Skeletal muscle cell (primary cell): Measurements from ENCODE around the gene RTL1.

ENCODE experiments used
- DNase-seq: peaks from one replicate; pipeline ENCODE4 v3.0.0-alpha.2; 2010; ENCODE audit warnings: low read depth
- H3K4me3 ChIP-seq: 2 replicates; pipeline ENCODE4 v1.5.1; 2011; ENCODE audit warnings: low read depth, mild to moderate bottlenecking, control low read depth, low read length, moderate library complexity

RTL1 gene

GRCh38 chr14:100868621-100869370 lies 34.7 kb downstream of the RTL1 start:
- no peak for DNase-seq
- H3K4me3 ChIP-seq = no peak overlapping the region

DNA sequence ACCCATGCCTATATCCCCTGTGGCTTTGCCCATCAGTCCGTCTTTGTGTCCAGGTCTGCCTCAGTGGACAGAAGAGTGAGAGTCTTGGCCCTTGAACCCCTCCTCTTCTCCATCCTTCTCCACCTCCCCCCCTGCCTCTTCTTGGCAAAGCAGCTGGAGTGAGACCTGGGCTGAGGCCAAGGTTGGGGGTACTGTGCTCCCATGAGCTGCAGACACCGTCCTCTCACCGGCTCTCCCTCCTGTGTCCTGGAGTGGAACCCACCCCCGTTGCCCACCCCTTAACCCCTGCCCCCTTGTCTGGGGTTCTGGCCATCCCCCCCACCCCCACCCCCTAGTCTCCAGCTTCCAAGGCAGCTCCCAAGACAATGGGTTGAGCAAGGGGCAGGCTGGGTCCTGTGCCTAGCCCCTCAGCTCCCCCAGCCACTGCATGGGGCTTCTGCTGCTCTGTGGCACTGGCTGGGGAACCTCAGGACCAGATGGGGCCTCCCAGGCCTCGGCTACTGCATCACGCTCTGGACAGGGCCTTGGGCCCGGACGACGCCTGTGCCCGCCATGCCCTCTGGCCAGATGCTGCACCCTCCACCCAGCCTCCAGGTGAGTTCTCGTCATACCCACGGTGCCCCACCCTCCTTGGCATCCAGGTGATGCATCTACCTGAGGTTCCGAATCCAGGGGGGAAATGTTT lies 35.7 kb downstream of the RTL1 start:
- H3K4me3 ChIP-seq = no peak overlapping the region
- DNase-seq = no peak

DNA sequence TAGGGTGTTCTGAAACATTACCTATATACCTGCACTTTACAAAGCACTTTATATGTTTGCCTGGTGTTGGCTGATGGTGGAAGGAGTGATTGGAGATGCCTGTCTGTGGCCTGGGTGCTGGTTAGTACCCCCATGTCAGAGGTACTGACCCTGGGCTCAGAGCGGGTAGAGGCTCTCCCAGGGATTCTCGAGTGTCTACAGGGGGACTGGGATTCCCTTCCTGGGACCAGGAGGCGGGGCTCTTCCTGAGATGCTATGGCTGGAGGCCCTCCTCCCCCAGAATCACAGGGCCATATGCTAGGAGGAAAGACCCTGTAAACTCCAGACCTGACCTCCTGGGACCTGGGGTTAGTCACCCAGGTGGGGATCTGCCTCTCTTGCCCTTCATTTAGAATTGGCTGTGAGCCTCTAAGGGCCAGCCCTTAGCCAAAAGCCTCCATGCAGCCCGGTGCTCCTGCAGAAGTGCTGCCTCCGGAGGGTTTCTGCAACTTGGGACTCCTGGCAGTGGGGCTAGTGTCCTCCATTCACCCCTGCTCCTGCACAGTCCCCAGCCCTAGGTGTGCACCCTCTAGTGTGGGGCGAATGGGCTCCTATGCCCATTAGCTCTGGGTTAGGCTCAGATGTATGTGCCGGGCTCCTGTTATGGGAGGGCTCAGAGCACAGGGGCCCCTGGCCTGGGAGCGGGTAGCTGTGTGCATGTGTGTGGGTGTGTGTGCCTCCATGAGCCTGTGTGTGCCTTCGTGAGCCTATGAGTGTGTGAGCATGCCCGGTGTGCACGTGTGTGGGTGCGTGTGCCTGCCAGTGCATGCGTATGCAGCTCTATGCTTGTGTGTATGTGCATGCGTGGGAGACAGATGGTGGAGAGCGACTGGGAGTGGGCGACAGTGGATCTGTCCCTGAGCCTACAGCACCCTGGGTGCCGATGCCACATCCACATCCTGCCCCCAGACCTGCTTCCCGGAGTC lies 36.6 kb downstream of the RTL1 start:
- no peak for DNase-seq
- no peak overlapping the region for H3K4me3 ChIP-seq

DNA sequence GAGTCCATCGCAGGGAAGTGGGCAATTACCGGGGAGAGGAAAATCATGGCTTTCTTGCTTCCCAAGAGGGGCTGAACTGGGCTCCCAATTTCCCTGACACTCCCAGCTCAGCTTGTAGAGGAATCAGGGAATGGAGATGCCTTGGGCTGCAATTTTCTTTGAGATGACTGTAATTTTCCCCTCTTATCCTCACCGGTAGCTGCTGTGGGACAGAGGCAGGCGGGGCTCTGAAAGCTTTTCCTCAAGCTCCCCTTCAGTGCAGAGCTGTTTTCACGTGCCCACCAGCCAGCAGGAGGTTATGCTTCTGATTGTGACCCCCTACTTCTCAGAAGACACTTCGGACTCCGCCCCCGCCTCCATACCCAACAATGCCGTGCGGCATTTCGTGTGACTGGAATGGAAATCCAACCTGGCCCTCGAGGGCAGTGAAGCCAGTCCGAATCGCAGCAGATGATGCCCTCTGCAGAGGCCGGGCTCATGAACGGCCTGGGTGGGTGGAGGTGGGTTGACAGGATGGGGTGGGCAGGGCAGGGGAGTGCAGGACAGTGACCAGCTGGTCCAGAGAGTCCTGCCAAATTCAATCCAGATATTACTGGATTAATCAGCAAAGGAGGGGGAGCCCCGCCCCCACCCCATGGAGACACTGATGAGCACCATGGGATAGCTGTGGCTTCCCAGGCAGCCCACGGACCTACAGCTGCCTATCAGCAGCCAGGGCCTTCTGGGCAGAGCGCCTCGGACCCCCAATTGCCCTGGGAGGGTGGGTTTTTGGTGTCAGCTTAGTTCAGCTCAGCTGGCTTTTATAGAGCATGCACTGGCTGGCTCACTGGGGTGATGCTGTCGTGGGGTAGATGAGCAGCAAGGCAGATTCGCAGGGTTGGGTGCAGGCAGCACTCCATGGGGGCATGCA lies 37.6 kb downstream of the RTL1 start:
- H3K4me3 ChIP-seq = no peak overlapping the region
- DNase-seq = no peak

DNA sequence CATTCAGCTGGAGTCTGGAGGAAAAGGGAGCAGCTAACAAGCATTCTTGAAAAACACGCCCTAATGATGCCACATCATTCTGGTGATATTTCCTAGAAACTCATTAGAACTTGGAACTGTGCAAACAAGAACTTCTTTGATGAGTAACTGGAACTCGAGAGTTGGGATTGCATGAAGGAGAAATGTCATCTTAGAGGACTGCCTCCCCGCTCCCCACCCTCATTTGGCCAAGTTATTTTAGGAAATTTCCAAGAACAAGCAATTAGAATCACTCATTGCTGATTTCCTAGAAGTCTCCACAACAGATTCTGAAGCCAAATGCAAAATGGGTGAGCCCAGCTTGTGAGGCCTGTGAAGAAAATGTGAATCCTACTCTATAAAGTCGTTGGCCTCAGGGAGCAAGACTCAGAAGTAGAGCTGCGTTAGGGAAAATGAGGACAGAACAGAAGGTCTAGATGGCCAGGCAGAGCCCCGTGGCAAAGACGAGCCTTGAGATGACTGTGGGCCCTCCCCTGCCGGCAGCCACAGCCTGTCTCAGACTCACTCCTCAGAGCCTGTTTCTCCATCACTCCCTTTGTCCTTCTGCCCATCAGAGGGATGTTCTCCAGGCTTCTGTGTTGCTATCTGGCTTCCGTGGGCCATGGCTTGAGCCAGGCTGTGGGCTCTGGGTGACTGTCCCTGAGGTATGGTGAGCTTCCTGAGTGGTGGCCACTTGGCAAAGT lies 38.4 kb downstream of the RTL1 start:
- no peak overlapping the region for H3K4me3 ChIP-seq
- no peak for DNase-seq

GRCh38 chr14:100864206-100864605 lies 39.3 kb downstream of the RTL1 start:
- H3K4me3 ChIP-seq = no peak overlapping the region
- DNase-seq = no peak

DNA sequence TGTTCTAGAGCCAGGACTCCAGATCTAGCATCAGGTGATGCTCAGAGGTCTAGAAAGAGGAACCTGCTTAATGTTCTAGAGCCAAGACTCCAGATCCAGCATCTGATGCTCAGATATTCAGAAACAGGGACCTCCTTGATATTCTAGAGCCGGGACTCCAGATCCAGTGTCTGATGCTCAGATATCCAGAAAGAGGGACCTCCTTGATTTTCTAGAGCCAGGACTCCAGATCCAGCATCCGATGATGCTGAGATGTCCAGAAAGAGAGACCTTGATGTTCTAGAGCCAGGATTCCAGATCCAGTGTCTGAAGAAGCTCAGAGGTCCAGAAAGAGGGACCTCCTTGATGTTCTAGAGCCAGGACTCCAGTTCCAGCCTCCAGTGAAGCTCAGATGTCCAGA lies 40.7 kb downstream of the RTL1 start:
- H3K4me3 ChIP-seq = no peak overlapping the region
- DNase-seq = no peak

- DNase-seq = no peak
- no peak overlapping the region for H3K4me3 ChIP-seq
Measured at GRCh38 chr14:100862277-100862676, 41.2 kb downstream of the RTL1 start.

GRCh38 chr14:100861937-100862247 lies 41.6 kb downstream of the RTL1 start:
- DNase-seq = no peak
- H3K4me3 ChIP-seq = no peak overlapping the region

DNA sequence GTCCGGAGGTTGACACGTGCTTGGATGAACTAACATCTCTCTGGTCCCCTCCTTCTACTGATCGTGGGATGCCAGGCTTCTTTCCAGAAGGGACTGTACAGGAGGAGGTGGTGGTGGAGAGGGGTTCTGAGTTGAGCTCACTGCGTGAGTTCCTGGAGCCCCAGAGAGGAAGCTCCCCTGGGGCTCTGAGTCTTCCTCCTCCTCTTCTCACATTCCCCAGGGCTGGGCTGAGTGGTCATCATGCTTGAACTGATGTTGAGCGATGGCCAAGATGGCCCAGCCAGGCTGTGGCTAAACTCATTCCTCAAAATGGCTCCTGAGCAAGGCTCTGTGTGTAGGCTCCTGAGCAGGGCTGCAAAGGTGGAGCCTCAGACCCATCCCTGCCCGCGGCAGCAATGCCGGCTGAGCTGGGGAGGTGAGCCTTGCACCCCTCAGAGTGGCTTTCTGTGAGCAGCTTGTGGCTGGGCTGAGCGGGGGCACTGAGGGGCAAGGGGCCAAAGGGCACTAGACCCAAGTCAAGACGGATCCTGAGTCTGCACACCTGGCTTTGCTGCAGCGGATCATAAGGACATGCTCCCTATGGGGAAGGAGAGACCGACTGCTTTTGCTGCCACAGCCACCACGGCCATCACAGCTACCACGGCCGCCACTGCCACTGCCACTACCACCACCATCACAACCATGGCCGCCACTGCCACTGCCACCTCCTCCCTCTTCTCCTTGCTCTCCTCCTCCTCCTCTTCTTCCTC lies 42.2 kb downstream of the RTL1 start:
- DNase-seq = no peak

DNA sequence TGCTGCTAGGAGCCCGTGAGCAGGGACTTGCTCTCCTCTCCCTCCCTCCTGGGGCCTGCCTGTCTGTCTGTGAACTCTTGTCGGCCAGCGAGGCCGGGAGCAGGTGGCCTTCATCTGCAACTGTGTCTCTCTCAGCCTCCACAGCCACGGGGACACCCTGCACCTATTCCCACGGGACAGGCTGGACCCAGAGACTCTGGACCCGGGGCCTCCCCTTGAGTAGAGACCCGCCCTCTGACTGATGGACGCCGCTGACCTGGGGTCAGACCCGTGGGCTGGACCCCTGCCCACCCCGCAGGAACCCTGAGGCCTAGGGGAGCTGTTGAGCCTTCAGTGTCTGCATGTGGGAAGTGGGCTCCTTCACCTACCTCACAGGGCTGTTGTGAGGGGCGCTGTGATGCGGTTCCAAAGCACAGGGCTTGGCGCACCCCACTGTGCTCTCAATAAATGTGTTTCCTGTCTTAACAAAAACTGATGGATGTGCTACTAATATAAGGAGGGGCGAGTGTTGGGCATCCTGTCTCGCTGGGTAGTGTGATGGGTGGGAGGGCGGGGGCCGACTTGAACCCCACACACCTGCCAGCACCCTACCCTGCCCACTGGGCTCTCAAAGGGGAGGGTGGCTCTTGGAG lies 42.9 kb downstream of the RTL1 start:
- no peak overlapping the region for H3K4me3 ChIP-seq
- no peak for DNase-seq

More for the DNA sequence above, 42.2 kb downstream of the RTL1 start:
- H3K4me3 ChIP-seq = no peak overlapping the region

GRCh38 chr14:100859781-100860180 lies 43.7 kb downstream of the RTL1 start:
- H3K4me3 ChIP-seq = no peak overlapping the region
- DNase-seq = no peak

GRCh38 chr14:100858838-100859220 lies 44.7 kb downstream of the RTL1 start:
- no peak overlapping the region for H3K4me3 ChIP-seq
- DNase-seq = no peak

- no peak overlapping the region for H3K4me3 ChIP-seq
- no peak for DNase-seq
Measured at GRCh38 chr14:100857923-100858837, 45.3 kb downstream of the RTL1 start.

- no peak for DNase-seq
- no peak overlapping the region for H3K4me3 ChIP-seq
Measured at GRCh38 chr14:100857233-100857922, 46.1 kb downstream of the RTL1 start.
